HG03460 (cell line): Measurements from ENCODE around the gene TIMMDC1.
"Not testable (repeated sequence)": the region's sequence is repeated elsewhere in the genome, so short reads cannot be mapped to it uniquely, and the experiment has no call there.

Experiments
- ATAC-seq: cut with Tn5 transposase; IDR thresholded peaks from one replicate; pipeline ENCODE4 v1.9.1; 2021; ENCODE audit not compliant: unreplicated experiment

TIMMDC1 gene

GRCh38 chr3:119508172-119508845 is 10.0 kb downstream of the TIMMDC1 start:
- ATAC-seq: peak; percentile 69

- ATAC-seq: no peak
These were observed 12.3 kb downstream of the TIMMDC1 start for GRCh38 chr3:119510690-119511089.

- ATAC-seq: no peak
These were observed 16.3 kb downstream of the TIMMDC1 start for GRCh38 chr3:119514637-119515036.

- ATAC-seq: no peak
These were observed 18.8 kb downstream of the TIMMDC1 start for GRCh38 chr3:119517112-119517511.

GRCh38 chr3:119518026-119518425 is 19.7 kb downstream of the TIMMDC1 start:
- ATAC-seq: no peak

- no peak for ATAC-seq
These were observed 26.8 kb downstream of the TIMMDC1 start for GRCh38 chr3:119524931-119525662.

GRCh38 chr3:119527714-119528113 is 29.4 kb downstream of the TIMMDC1 start:
- no peak for ATAC-seq

- no peak for ATAC-seq
These were observed 31.5 kb downstream of the TIMMDC1 start for GRCh38 chr3:119529883-119530282.

- ATAC-seq: no peak
These were observed 32.1 kb downstream of the TIMMDC1 start for GRCh38 chr3:119530456-119530855.

GRCh38 chr3:119531151-119531550 is 32.8 kb downstream of the TIMMDC1 start:
- no peak for ATAC-seq

GRCh38 chr3:119534296-119534695 is 35.9 kb downstream of the TIMMDC1 start:
- no peak for ATAC-seq

GRCh38 chr3:119536757-119537156 is 38.4 kb downstream of the TIMMDC1 start:
- no peak for ATAC-seq

- ATAC-seq: no peak
These were observed 40.4 kb downstream of the TIMMDC1 start for GRCh38 chr3:119538772-119539171.

- no peak for ATAC-seq
These were observed 43.2 kb downstream of the TIMMDC1 start for GRCh38 chr3:119541547-119541946.

GRCh38 chr3:119542168-119542767 is 43.9 kb downstream of the TIMMDC1 start:
- peak; percentile 60 for ATAC-seq

- no peak for ATAC-seq
These were observed 44.8 kb downstream of the TIMMDC1 start for GRCh38 chr3:119543147-119543546.

GRCh38 chr3:119547227-119547626 is 48.9 kb downstream of the TIMMDC1 start:
- no peak for ATAC-seq

- ATAC-seq: no peak
These were observed 50.0 kb downstream of the TIMMDC1 start for GRCh38 chr3:119548341-119548740.

GRCh38 chr3:119550192-119550910 is 52.0 kb downstream of the TIMMDC1 start:
- ATAC-seq: no peak

- no peak for ATAC-seq
These were observed 53.3 kb downstream of the TIMMDC1 start for GRCh38 chr3:119551598-119551997.

- ATAC-seq: not testable (repeated sequence)
These were observed 54.6 kb downstream of the TIMMDC1 start for GRCh38 chr3:119552928-119553327.
